NB4 (cell line): ENCODE results near the gene NOP53.

Experiments
- DNase-seq: peaks from one replicate; pipeline ENCODE4 v3.0.0; 2010; ENCODE audit warnings: low read depth
- H3K4me3 ChIP-seq: one replicate; pipeline ENCODE4 v1.5.1; 2011; ENCODE audit warnings: mild to moderate bottlenecking, low read depth, low read length, moderate library complexity
- CTCF ChIP-seq: IDR thresholded peaks from one replicate; pipeline ENCODE4 v1.5.1; 2012; ENCODE audit warnings: low read depth, low read length
- MAX ChIP-seq: IDR thresholded peaks from 2 replicates; pipeline ENCODE4 v1.6.1; 2011; ENCODE audit warnings: low read depth, low read length
- MYC ChIP-seq: IDR thresholded peaks from 2 replicates; pipeline ENCODE4 v1.6.1; 2011; ENCODE audit warnings: low read depth, low read length
- POLR2A ChIP-seq: IDR thresholded peaks from 2 replicates; pipeline ENCODE4 v1.6.1; 2011; ENCODE audit warnings: mild to moderate bottlenecking; ENCODE audit not compliant: insufficient read length; ENCODE audit errors: extremely low read depth

The NOP53 gene

GRCh38 chr19:47756953-47757608, 11.7 kb downstream of the NOP53 start:
- peak; percentile 26 for DNase-seq
- no peak overlapping the region for H3K4me3 ChIP-seq
- no peak for TF ChIP-seq CTCF
- no peak for TF ChIP-seq MYC
- no peak for TF ChIP-seq MAX
- TF ChIP-seq POLR2A = peak; percentile 15

GRCh38 chr19:47757617-47758442, 12.5 kb downstream of the NOP53 start:
- peak; percentile 37 for DNase-seq
- TF ChIP-seq MYC (no peak), CTCF (no peak), POLR2A (no peak), MAX (no peak)
- no peak overlapping the region for H3K4me3 ChIP-seq

GRCh38 chr19:47758443-47758804, 13.1 kb downstream of the NOP53 start:
- DNase-seq = peak; percentile 42
- no peak for TF ChIP-seq MAX
- no peak for TF ChIP-seq CTCF
- TF ChIP-seq MYC = no peak
- TF ChIP-seq POLR2A = no peak
- no peak overlapping the region for H3K4me3 ChIP-seq

GRCh38 chr19:47760632-47760999, 15.3 kb downstream of the NOP53 start:
- TF ChIP-seq CTCF (no peak), MYC (no peak), POLR2A (no peak), MAX (no peak)
- H3K4me3 ChIP-seq = no peak overlapping the region

GRCh38 chr19:47761566-47761965, 16.2 kb downstream of the NOP53 start:
- DNase-seq = peak; percentile 38
- no peak overlapping the region for H3K4me3 ChIP-seq
- TF ChIP-seq POLR2A (no peak), MAX (no peak), MYC (no peak), CTCF (no peak)

More at GRCh38 chr19:47760632-47760999, 15.3 kb downstream of the NOP53 start:
- DNase-seq = no peak

- no peak overlapping the region for H3K4me3 ChIP-seq
- no peak for TF ChIP-seq POLR2A
- TF ChIP-seq CTCF = no peak
- TF ChIP-seq MYC = no peak
- no peak for TF ChIP-seq MAX
- no peak for DNase-seq
Measured at GRCh38 chr19:47762151-47762550, 16.8 kb downstream of the NOP53 start.
